Measurements from ENCODE around the gene TAS2R50.

Gene TAS2R50

DNA sequence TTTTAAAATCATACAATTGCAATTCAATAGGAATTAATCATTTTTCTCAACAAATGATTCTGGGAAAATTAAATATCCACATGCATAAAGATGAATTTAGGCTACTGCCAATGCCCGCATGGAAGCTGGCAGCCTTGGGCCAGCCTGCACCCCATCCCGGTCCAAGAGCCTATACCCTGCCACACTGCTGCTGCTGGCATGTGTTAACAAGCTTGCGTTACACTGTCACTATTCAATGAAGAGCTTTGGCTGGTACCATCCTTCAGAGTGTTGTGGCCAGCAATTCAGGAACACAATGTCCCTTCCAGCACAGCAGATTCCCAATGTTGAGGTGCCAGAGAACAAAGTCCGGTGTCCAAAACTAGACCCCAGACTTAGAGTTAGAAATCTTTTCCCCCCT is 34.1 kb downstream of the TAS2R50 start:
- DNase-seq (ENCODE audit: low spot score): no peak

- no peak for DNase-seq (ENCODE audit: low spot score)
Measured at GRCh38 chr12:10943167-10943566, 43.5 kb downstream of the TAS2R50 start.

DNA sequence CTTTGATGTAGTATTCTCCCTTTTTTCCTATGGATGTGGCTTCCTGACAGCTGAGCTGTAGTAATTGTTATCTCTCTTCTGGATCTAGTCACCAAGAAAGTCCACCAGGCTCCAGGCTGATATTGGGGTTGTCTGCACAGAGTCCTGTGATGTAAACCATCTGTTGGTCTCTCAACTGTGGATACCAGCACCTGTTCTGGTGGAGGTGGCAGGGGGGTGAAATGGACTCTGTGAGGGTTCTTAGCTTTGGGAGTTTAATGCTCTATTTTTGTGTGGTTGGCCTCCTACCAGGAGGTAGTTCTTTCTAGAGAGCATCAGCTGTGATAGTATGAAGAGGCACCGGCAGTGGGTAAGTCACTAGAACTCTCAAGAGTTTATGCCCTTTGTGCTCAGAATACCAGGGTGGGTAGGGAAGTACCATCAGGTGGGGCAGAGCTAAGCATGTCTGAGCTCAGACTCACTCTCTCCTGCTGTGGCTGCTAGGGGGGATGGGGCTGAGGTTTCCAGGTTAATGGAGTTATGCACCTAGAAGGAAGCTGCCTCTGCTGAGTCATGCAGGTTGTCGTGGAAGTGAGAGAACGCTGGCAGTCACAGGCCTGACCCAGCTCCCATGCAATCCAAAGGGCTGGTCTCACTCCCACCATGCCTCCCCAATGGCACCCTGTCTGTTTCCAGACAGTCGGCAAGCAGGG is 44.6 kb downstream of the TAS2R50 start:
- DNase-seq (ENCODE audit: low spot score): no peak

- no peak for DNase-seq (ENCODE audit: low spot score)
Measured at GRCh38 chr12:10941369-10941768, 45.3 kb downstream of the TAS2R50 start.

DNA sequence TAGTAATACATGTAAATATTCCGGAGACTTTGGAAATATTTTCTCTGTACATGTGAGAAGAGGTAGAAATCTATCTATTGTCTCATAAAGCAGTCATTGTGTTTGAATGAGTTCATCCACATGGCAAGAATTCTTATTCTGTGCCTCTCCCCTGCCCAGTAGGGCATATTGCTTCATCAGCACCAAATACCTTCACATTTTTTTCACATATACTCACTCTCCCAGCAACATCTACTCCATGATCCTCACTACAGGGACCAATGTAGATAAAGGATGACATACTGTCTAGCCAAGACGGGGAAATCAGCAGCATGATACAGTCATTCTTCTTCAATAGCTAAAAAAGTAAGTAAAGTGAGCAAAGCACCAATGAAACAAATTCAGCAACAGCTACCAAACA is 46.3 kb downstream of the TAS2R50 start:
- DNase-seq (ENCODE audit: low spot score): peak; percentile 10

DNA sequence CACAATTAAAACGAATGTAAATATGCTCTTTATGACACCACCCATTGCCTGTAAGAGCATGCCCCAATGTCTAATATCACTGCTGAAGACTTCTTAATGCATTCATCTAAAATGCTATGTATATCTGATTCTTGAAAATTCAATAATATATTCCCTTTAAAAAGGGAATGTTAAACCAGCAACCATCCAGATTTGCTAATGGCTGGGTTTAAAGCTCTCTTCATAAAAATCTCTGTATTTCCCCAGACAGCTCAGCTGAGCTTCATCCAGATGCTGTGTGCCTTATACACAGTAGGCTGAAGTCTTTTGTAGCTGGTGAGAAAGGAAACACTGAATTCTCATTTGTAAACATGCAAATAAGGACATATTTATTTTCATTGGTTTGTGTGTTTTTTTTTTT is 47.5 kb downstream of the TAS2R50 start, which contains the start of gene TAS2R14:
Gene TAS2R14 (minus strand): TSS at position 101 of the 400 bp plus-strand sequence. CDS start 56 bp downstream, at position 45.
- DNase-seq (ENCODE audit: low spot score): no peak

GRCh38 chr12:10936506-10936905 is 50.2 kb downstream of the TAS2R50 start:
- DNase-seq (ENCODE audit: low spot score): no peak

Data from hepatic stellate cell (primary cell).